ENCODE results near the gene LIMK1. TPM values are rescaled to one million over a fixed set of nuclear protein-coding genes. Genes with fewer than 3 reads are reported as not detected.
"Not testable (repeated sequence)": the region's sequence is repeated elsewhere in the genome, so short reads cannot be mapped to it uniquely, and the experiment has no call there.

Gene LIMK1
- total and polyA plus RNA-seq, 2 of the 4 experiments (the other 2 are of a cell fraction): 25.8 to 48.0 TPM

GRCh38 chr7:74123892-74124291 is 40.3 kb downstream of the LIMK1 start:
- H3K18ac ChIP-seq (ENCODE audit: low read depth, low read length); H4K20me1 ChIP-seq (ENCODE audit: insufficient read depth, low read length); dilution Hi-C loops (cut with HindIII; ENCODE audit: low sequenced_read_pairs, unreplicated experiment); H2AK9ac ChIP-seq (replicated peaks; ENCODE audit: low read depth, low read length, poor library complexity); H2BK20ac ChIP-seq (ENCODE audit: low read depth, low read length); H3K27ac ChIP-seq (ENCODE audit: insufficient read depth, low read length); H2BK5ac ChIP-seq (ENCODE audit: low read depth, low read length, poor library complexity, severe bottlenecking); CTCF ChIA-PET; H3K9me3 ChIP-seq (ENCODE audit: control insufficient read depth, insufficient read depth, low read length); H3K4me2 ChIP-seq (ENCODE audit: low read depth, low read length); H4K8ac ChIP-seq (ENCODE audit: low read depth in 2 of 2, low read length in 2 of 2); H2BK15ac ChIP-seq (ENCODE audit: low read depth, low read length); H2BK120ac ChIP-seq (ENCODE audit: low read depth, low read length); H3K9me1 ChIP-seq (ENCODE audit: insufficient read depth, low read length); H3K14ac ChIP-seq (replicated peaks; ENCODE audit: low read depth, low read length); ATAC-seq (ENCODE audit: low read depth); H3K4me1 ChIP-seq (ENCODE audit: control insufficient read depth, insufficient read depth, low read length); H4K5ac ChIP-seq (ENCODE audit: low read depth, low read length); H4K91ac ChIP-seq (ENCODE audit: insufficient read depth, low read depth, low read length); POLR2A ChIA-PET (ENCODE audit: unreplicated experiment); H3K79me1 ChIP-seq (ENCODE audit: low read depth in 1 of 2, low read length in 2 of 2); H3K4me3 ChIP-seq (ENCODE audit: insufficient read depth, low read depth, low read length); H2AFZ ChIP-seq (replicated peaks; ENCODE audit: low read length, poor library complexity); H2AK5ac ChIP-seq (ENCODE audit: low read depth, low read length); in situ Hi-C loops (cut with MboI; ENCODE audit: low sequenced_read_pairs); BruUV-seq (replicated peaks); H3K27me3 ChIP-seq (ENCODE audit: control insufficient read depth, insufficient read depth, low read length); intact Hi-C loops (cut with micrococcal nuclease); H3K56ac ChIP-seq (ENCODE audit: extremely low read depth, insufficient read depth, low read length); DNase-seq; H3K4ac ChIP-seq (ENCODE audit: low read depth, low read length); H3K9ac ChIP-seq (ENCODE audit: low read depth, low read length); H3K23ac ChIP-seq (ENCODE audit: low read depth, low read length): not testable (repeated sequence)
- WGBS, 2 experiments (ENCODE audit: extremely low coverage in 2 of 2, insufficient read length in 1 of 2): no CpG with 5 or more reads among the region's 7 CpGs
- H3K36me3 ChIP-seq (ENCODE audit: control insufficient read depth, insufficient read depth, low read length): peaks cover 25% of the 10 kb centered on the region

Measured in IMR-90 (cell line).